H4 (cell line): Measurements from ENCODE around the gene LRRN2. TPM values are rescaled to one million over a fixed set of nuclear protein-coding genes. Genes with fewer than 3 reads are reported as not detected.

Experiments used
- DNase-seq: peaks from one replicate; pipeline ENCODE4 v3.0.0-alpha.2; 2015; ENCODE audit warnings: low spot score
- total RNA-seq: library from RNA; depleted of rRNA; stranded (reverse); fragments of >200 nt; shearing (Covaris generic); gene quantifications from 2 replicates; pipeline ENCODE4 v1.2.3, GENCODE V29; 2014

Gene LRRN2
- total RNA-seq, 1 experiment from 2014 or later, result 1.1 TPM

DNA sequence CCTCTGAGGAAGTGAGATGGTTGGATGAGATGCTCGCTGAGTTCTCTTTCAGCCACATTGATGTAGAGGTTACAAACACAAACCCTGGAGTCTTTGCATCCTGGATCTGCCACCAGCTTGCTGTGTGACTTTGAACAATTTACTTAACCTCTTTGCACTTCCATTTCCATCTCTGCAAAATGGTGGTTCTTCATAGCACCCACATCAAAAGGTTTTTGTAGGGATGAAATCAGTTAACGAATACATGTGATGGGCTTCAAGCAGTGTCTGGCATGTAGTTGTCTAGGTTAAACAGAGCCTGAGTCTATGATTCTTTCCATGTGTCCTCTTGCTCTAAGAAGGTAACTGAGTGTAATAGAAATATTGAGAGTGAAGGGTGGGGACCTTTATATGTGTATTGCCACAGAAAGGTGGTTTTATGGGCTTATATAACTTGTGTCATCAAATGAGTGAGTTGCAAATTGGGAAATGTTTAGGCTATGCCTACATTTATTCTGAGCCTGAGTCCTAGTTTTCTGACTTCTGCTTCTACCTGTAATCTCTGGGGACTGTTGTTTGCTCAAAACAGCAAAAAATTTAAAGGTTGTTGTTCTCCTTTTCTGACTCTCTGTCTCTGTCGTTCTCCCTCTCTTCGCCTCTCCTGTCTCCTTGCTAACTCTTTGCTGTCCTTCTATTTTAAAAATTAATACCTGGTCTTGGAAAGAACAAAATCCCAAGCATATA lies 27.3 kb upstream of the LRRN2 start:
- DNase-seq, result no peak

DNA sequence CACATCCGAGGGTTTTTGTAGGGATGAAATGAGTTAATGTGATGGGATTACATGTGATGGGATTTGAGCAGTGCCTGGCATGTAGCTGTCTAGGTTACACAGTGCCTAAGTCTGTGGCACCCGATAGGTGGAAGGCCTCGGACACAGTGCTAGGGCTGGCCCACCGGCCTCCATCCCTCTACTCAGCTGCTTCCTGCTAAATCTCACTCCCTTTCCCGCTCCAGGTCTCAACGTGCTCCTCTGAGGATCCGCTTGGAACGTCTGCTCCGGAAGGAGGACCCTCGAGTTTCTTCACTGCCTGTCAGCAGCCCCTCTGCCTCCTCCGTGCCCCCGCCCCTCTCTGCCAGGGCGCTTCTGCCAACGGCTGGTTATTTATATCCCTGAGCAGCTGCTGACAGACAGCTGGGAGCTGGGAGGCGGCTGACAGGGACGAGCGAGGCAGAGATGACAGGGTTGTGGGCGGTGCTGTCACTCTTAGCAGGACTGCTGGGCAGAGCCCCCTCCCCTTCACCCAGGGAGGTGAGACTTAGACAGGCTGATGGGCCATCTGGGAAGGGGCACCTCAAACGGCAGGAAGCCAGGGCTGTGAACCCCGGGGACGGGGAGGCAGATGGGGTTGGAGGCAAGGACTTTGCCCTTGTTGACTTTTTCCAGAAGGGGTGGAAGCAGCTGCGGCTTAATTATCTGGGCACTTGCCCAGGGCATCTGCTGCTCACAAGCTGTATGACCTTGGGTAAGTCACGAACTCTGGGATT lies 26.6 kb upstream of the LRRN2 start:
- no peak for DNase-seq

DNA sequence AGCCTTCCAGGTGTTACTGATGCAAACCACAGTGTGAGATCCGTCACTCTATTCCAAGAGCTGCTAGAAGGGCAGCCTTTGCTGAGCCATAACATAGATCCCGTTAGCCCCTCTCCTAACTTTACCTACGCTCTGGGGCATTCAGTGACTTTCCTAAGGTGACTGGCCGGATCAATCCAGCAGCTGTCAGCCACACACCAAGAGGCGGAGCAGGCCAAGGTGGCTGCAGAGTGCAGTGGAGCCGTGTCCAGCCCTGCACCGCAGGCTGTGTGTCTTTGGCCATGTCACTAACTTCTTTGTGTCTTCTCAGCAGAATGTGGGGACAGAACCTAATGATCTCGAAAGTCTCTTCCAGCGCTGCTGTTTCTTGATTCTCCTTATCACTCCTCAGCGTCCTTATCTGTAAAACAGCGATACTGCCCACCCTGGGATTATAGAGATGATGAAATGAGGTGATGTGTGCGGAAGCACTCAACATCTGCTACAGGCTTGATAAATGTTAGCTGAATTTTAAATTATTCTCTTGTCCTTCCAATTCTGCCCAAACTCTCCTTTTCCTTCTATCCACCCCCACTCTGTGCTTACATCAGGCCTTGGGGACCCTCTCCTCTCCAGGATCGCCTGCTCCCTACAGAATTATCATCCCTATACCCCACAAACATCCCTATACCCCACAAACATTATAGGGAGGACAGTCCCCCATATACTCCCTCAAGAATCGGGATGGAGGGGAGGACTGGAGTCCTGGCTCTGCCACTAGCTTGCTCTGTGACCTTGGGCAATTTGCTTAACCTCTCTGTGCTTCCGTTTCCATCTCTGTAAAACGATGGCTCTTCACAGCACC lies 25.8 kb upstream of the LRRN2 start:
- no peak for DNase-seq

DNA sequence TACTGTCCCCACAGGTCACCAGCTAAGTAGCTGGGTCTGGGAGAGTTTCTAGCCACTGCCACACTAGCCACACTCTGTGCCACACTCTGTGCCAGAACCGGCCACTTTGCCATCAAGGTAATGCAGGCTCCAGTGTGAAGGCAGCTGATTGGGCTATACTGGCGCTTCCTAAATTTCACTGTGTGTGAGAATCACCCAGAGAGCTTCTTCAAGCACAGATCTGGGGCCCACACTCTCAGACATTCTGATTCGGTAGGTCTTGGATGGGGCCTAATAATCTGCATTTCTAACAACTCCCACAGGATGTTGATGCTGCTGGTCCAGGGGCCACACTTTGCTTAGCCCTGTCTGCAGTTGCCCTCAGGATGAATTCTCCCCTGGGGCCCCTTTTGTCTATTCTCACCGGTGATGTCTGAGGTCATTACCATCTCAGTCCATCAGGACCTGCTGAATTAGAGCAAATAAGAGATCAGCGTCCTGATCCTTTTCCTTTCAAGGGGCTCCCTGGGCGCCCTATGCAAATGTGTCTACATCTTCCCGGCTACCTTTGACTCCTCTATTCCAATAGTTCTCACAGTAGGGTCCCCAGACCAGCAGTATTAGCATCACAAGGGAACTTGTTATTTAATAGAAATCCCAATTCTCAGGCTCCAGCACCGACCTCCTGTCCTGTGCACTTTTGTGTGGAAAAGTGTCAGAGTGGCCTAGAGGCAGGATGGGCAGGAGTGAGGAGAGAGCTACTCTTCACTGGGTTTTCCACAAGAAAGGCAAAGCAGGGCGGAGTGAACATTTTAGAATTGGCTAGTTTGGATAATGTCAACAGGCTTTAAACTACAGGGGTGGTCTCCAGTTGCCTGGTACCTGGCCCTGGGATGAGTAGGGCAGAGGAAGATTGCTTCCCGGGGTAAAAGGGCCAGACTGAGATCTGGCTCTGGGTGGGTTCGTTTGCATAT lies 24.7 kb upstream of the LRRN2 start:
- DNase-seq, result no peak

DNA sequence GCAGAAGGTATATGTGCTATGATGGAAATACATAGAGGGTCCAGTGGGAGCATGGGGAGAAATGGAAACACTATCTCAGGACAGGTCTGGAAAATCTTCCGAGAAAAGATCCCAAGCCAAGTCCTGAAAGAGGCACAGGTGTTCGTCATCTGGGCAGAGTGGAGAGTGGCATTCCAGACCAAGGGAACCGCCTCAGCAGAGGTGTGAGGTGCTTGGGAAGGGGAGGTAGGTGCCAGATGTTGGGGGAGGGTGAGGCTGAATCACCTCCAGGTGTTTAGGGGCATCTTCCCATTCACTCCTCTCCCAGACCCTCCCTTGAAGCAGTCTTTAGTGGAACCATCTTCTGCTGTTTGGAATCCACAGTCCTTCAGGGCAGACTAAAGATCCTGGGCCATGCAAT lies 23.5 kb upstream of the LRRN2 start:
- no peak for DNase-seq

DNA sequence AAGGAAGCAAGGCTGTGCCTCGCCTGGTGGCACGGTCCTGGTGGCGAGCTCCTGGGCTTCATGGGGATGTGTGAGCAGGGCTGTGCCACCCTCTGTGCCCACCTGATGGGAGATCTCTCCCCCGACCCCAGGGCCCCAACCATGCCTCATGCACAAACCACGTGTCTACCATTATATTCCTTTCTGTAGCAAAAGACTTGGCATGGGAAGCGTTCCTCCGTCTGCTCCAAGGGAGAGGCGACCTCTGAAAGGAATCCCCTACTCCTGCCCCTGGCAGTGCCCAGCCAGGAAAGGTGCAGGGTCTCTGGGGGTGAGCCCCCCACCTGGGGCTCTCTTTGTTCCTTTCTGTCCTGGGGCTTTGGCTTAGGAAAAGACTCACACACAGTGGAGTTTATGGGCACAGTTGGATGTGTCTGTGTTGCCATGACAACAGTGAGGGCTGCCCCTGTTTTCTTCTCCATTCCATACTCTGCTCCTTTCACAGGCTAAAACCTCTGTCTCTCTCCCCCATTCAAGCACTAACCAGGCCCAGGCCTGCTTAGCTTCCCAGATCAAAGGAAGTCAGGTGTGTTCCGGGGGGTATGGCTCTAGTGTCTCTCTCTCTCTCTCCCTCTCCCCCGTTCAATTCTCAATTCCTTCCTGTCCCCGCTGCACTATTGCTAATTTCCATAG lies 21.4 kb upstream of the LRRN2 start:
- DNase-seq, result no peak

DNA sequence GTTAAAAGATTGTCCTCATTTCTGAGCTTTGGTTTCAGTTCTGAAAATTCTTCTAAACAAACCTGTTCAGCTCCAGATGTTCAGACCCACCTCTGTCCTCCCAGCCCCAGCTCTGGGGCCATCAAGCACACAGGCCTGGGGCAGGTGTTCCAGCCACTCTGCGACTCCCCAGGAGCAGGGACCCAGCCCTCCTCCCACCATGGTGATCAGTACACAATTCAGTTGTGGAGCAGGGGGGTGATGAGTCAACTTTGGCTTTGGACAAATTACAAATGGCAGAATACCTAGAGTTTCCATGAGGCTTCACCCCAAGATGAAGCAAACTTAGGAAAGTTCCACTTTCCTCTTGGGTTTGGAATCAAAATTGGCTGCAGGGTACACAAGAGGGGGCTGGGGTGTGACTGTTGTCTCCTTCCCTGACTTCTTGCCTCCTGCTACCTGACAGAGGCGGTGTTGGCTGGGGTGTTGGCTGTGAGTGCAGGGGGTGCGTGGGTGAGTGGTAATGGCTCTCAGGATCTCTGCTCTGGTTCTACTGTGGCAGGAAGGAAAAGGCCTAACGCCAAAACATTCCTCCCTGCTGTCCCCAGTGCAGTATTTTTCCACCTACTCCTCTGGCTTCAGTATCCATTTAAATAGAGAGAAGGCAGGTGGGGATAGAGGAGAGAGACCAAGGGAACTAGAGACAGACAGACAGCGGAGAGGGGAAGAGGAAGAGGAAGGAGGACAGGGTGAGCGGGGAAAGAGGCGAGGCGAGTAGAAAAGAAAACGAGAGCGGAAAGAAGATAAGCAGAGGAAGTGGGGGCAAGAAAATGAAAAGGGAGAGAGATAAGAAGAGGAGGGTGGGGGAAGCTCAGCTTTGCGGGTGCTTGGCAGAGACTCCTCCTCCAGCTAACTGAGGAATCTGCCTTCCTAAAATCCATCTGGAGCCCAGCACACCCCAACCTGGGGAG lies 20.6 kb upstream of the LRRN2 start:
- DNase-seq, result no peak

DNA sequence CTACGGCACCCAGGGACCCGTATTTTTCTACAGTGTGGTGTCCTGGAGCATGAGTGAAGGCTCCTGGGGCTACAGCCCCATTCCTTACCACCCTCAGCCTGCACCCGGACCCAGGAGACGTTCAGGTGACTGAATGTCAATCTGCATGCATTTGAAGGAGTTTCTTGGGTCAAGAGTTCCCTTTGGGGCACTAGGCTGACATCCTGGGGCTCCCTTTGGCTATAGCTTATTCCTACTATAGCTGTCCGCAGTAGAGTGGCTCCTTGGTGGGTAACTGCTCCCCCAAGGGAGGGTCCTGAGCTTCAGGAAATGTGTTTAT lies 19.9 kb upstream of the LRRN2 start:
- DNase-seq, result no peak

DNA sequence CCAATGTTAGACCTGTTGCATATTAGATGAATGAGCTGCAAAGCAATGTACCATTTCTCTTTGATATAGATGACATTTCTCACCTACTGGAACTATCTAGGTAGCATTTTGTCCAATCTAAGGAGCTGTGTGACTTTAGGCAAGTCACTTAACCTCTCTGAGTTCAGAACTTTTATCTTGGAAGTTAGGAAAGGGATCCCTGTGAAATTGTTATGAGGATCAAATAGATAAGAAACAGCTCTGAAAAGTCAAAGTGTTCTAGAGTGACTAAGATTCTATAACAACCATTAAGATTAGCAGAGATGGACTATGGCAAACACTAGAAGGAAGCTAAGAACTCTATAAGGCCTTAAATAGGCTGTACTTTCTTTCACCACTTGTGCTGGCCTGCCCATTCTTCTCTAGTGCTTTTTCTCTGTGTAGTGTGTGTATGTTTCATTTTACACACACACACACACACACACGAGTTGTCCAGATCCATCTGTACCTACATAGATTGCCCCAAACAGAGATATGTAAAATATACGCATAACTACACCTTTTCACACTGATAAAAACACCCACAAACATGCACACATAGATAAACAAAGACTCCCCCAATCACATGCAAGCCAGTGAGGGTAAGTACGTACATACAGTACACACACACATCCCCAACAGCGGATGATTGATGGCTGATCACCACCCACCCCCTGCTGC lies 19.4 kb upstream of the LRRN2 start:
- no peak for DNase-seq

DNA sequence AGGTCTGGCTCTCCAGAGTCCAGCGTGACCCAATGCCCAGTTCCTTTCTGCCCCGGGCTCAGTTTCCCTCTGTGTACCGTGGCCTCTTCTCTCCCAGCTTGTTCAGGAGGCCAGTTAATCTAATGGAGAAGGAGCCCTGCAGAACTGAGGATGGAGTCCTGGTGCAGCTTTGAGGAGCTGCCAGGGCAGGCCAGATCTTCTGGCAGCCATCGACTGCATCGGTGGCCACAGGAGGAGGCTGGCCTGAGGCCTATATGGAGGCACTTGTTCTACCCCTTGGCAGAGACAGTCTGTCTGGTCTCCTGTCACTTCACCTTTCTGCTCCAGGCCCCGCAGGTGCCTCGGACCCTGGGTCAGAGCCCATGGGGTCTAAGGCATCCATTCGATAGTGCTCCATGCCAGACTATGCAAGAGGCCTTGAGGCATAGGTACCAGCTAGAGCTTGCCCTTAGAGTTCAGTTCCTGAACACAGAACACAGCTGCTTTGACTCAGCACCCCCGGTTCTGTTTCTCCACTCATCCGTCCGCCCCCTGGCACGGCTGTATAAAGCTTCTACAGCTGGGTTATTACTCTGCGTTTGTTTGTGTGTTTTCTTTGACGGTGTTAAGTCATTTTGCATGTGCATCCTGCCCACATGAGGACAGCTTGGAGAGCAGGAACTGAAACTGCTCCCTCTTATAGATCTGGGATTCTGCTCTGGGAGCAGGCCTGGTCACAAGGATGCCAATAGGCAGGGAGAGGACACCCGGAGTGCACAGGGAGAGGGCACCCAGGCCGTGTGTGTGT lies 18.5 kb upstream of the LRRN2 start:
- DNase-seq, result no peak

DNA sequence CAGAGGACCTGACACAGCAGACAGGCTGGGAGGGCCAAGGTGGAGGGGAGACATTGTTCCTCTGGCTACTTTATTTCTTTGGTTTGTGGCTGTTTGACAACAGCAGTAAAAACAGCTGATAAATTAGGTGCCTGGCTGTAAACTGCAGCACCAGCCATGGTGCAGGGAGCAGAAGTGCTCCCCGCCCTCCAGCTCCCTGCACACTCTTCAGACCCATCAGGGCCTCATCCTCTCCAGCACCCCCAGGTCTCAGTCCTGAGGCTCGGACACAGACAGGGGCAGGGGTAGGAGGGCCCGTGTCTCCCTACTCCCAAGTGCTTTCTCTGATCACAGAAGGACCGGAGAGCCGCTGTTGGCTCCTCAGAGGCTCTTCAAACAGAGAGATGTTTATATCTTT lies 17.7 kb upstream of the LRRN2 start:
- no peak for DNase-seq

DNA sequence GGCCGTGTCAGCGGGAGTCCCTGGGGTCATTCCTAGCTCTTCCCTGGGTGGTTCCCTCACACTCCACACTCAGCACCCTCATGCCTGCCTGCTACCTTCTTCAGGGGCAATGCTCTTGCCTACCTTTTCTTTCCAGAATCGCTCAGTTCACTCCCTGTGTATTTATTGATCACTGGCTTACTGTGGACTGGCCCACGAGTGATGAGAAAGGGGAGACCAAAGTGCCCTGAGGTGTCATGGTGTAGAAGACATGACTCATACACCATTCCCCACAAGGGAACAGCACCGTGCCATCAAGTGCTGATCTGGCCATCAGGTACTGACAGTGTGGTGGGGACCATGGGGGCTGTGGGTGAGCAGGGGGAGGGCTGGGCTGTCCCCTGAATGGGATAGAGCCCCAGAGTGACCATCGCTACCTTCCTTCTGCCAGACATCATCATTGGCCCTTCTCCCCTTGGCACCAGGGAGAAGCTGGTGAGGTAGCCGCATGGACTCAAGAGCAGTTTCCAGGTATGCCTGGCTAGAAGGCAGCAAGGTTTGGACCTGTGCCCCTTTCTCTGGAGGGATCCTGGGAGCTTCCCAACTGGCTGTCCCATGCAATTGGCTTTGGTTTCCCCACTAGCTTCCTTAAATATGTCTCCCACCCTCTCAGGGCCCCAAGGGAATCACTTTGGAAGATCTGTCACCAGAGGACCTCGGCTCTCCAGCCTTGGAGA lies 17.2 kb upstream of the LRRN2 start:
- no peak for DNase-seq

DNA sequence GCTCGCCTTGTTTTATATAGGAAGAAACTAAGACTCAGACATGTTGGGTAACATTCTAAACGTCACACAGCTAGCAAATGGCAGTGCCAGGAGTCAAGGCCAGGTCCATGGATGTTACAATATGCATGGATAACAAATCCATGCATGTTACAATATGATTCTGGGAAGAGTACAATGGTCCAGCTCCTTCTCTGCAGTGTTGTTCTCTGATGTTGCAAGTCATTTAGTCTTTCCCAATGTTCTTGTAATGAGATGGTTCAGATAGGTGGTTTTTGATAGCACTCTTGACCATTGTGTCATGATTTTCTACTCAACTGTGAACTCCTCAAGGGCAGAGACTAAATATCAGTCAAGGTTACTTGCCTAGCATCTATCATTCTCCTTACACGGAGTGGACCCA lies 15.7 kb upstream of the LRRN2 start:
- DNase-seq, result no peak

DNA sequence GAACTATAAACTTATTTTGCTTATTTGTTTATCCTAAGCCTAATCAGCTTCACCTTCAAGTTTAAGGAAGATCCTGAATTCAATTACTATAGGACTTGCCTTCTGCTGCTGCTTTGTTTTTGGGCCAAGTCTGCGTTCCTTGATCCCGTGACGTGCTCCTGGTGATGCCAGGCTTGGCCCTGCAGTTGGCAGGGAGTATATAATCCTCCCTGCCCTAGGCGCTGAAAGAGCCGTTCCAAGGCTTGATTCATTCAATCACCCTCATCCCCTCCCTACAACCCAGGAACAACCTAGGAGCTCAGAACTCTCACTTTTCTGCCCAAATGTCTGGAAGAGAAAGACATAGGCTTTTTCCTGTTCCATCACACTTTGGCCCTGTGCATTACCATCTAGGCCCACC lies 12.4 kb upstream of the LRRN2 start:
- DNase-seq, result no peak

DNA sequence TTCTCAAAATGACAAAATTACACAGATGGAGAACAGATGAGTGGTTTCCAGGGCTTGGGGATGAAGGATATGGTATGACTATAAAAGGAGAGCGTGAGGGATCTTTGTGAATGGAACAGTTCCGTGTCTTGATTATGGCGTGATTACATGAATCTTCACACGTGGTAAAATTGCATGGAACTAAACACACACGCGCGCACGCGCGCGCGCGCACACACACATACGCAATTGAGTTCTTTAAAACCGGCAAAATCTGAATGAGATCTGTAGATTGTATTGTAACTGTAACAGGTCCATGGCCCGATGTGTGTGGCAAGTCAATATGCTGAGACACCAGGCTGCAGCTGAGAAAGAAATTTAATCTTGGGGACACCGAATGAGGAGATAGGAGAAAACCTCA lies 11.1 kb upstream of the LRRN2 start:
- no peak for DNase-seq

DNA sequence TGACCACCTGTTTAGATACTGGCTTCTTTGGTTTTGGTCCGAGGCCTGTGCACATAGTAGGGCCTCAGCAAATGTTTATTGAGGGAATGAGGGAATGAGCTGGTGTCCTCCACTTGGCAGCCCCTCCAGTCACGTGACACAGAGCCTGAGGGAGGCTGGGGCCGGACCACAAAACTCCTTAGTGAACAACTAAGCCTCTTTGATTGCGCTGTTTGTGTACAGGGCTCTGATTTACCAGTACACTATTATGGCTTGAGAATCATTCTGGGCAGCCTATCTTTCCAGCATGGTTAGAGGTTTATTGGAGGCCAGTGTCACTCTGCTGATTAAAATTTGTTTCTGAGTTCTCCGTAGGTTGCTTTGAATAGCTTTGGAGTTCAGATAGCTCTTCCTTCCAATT lies 10.2 kb upstream of the LRRN2 start:
- no peak for DNase-seq

DNA sequence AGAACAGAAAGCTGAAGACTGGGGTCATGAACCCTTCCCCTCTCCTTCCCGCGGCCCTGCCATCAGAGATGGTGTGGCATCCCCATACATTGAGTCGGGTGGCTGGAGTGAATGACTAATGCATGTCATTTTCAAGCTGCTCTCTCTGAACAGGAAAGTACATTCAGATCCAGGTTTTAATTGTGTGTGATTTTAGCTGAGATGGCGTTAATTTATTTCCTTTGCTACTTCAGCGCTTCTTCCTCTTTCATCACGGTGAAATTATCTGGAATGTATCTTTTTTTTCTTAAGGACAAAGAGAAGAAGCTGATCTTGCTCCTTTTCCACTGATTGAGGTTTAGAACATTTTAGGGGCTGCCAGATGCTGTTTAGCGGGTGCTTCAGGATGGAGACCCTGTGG lies 8.6 kb upstream of the LRRN2 start:
- DNase-seq, result no peak

DNA sequence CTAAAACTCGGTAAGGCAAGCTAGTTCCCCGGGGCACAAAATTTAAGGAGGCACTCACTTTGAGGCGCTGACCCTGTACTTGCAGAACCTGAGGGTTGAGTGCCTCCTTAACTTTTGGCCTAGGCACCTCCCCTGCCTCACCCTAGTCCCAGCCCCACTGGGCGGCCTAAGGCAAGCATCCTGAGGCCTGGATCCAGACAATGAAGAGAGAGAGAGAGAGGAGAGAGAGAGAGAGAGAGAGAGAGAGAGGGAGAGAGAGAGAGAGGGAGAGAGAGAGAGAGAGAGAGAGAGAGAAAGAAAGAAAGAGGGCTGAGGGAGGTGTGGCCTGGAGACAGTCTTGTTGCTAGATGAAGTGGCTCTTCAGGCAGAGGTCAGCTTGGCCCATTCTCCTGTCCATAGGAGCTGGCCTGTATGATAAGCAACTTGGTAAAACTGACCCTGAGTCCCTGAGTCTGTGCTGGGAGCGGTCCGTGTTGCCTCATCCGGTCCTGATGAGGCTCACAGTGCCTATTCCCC lies 7.4 kb upstream of the LRRN2 start:
- no peak for DNase-seq
